Fibroblast of lung (primary cell): Measurements from ENCODE around the gene CHRD. TPM values are rescaled to one million over a fixed set of nuclear protein-coding genes. Genes with fewer than 3 reads are reported as not detected.

Experiments used
- DNase-seq, 2 donors: peaks; one replicate each; pipeline versions ENCODE4 v3.0.0 to v3.0.0-alpha.2; 2010; ENCODE audit warnings: low read depth in 2 of 2
- H2AFZ ChIP-seq: 2 replicates; pipeline ENCODE4 v1.5.1; 2012; ENCODE audit warnings: low read length, control low read depth, inconsistent platforms
- H3K27ac ChIP-seq: 2 replicates; pipeline ENCODE4 v1.5.1; 2011; ENCODE audit warnings: low read length, control low read depth; ENCODE audit not compliant: insufficient read depth
- H3K27me3 ChIP-seq: 2 replicates; pipeline ENCODE4 v1.5.1; 2011; ENCODE audit warnings: mild to moderate bottlenecking, low read length; ENCODE audit not compliant: control insufficient read depth, insufficient read depth
- H3K36me3 ChIP-seq: 2 replicates; pipeline ENCODE4 v1.5.1; 2011; ENCODE audit warnings: low read length; ENCODE audit not compliant: control insufficient read depth, insufficient read depth
- H3K4me1 ChIP-seq: 2 replicates; pipeline ENCODE4 v1.5.1; 2011; ENCODE audit warnings: low read length; ENCODE audit not compliant: control insufficient read depth, insufficient read depth; ENCODE audit errors: extremely low read depth
- H3K4me2 ChIP-seq: 2 replicates; pipeline ENCODE4 v1.5.1; 2011; ENCODE audit warnings: low read length, control low read depth; ENCODE audit not compliant: insufficient read depth; ENCODE audit errors: extremely low read depth
- H3K4me3 ChIP-seq, 4 experiments: fragments of 200-600 bp in 1 of 4; sonication (generic) in 1 of 4; replicated peaks in 1 of 4; 2 replicates each; pipeline ENCODE4 v1.5.1; 2011 to 2016; ENCODE audit warnings: low read length in 4 of 4, low read depth in 3 of 4, mild to moderate bottlenecking in 3 of 4, control low read depth in 2 of 4, inconsistent platforms in 1 of 4, mixed read lengths in 1 of 4; ENCODE audit not compliant: insufficient read depth in 1 of 4; ENCODE audit errors: control extremely low read depth in 1 of 4
- H3K79me2 ChIP-seq: 2 replicates; pipeline ENCODE4 v1.5.1; 2012; ENCODE audit warnings: mild to moderate bottlenecking, low read length, inconsistent platforms; ENCODE audit not compliant: control insufficient read depth, insufficient read depth
- H3K9ac ChIP-seq: 2 replicates; pipeline ENCODE4 v1.5.1; 2011; ENCODE audit warnings: mild to moderate bottlenecking, low read length, control low read depth; ENCODE audit not compliant: insufficient read depth
- H3K9me3 ChIP-seq: 2 replicates; pipeline ENCODE4 v1.5.1; 2012; ENCODE audit warnings: low read depth, low read length; ENCODE audit not compliant: control insufficient read depth, insufficient read depth
- H4K20me1 ChIP-seq: 2 replicates; pipeline ENCODE4 v1.5.1; 2011; ENCODE audit warnings: low read length; ENCODE audit not compliant: control insufficient read depth, insufficient read depth; ENCODE audit errors: extremely low read depth
- EZH2 ChIP-seq: IDR thresholded peaks from 2 replicates; pipeline ENCODE4 v1.5.1; 2012; ENCODE audit warnings: low read length, control low read depth, mild to moderate bottlenecking; ENCODE audit errors: missing control alignments
- polyA plus RNA-seq, 2 donors: library from polyadenylated mRNA; depleted of rRNA in 1 of 2; stranded (reverse) in 1 of 2; unstranded in 1 of 2; fragments of >200 nt; gene quantifications; 2 replicates each; pipeline ENCODE4 v1.2.1, GENCODE V29; 2011 to 2012; ENCODE audit warnings: missing spikeins in 1 of 2
- total RNA-seq: library from RNA; depleted of rRNA; stranded (reverse); fragments of >200 nt; gene quantifications from 2 replicates; pipeline ENCODE4 v1.2.1, GENCODE V29; 2014
- TF ChIP-seq, protein P1 (sequence below), 2 donors: IDR thresholded peaks in 1 of 2; conservative IDR thresholded peaks in 1 of 2; 1 replicate in 1 of 2; 2 replicates in 1 of 2; pipeline ENCODE4 v1.5.1; 2011 to 2012; ENCODE audit warnings: low read length in 2 of 2, control low read depth in 1 of 2, inconsistent platforms in 1 of 2, low read depth in 1 of 2, mild to moderate bottlenecking in 1 of 2

The CHRD gene
- total and polyA plus RNA-seq, 2 donors (not counting 1 experiment from before 2014, with no cell fraction given): 1.3 to 4.8 TPM

DNA sequence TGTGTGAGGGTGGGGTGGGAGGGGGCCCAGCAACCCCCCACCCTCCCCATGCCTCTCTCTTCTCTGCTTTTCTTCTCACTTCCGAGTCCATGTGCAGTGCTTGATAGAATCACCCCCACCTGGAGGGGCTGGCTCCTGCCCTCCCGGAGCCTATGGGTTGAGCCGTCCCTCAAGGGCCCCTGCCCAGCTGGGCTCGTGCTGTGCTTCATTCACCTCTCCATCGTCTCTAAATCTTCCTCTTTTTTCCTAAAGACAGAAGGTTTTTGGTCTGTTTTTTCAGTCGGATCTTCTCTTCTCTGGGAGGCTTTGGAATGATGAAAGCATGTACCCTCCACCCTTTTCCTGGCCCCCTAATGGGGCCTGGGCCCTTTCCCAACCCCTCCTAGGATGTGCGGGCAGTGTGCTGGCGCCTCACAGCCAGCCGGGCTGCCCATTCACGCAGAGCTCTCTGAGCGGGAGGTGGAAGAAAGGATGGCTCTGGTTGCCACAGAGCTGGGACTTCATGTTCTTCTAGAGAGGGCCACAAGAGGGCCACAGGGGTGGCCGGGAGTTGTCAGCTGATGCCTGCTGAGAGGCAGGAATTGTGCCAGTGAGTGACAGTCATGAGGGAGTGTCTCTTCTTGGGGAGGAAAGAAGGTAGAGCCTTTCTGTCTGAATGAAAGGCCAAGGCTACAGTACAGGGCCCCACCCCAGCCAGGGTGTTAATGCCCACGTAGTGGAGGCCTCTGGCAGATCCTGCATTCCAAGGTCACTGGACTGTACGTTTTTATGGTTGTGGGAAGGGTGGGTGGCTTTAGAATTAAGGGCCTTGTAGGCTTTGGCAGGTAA lies 34.3 kb upstream of the CHRD start:
- no peaks in the 10 kb centered on the region for H3K79me2 ChIP-seq
- no peak overlapping the region for H3K4me2 ChIP-seq
- H3K9me3 ChIP-seq: no peaks in the 10 kb centered on the region
- H3K36me3 ChIP-seq: peaks cover 2% of the 10 kb centered on the region
- H4K20me1 ChIP-seq: no peaks in the 10 kb centered on the region
- H2AFZ ChIP-seq: no peak overlapping the region
- no peak for TF ChIP-seq EZH2
- TF ChIP-seq, protein P1, sequence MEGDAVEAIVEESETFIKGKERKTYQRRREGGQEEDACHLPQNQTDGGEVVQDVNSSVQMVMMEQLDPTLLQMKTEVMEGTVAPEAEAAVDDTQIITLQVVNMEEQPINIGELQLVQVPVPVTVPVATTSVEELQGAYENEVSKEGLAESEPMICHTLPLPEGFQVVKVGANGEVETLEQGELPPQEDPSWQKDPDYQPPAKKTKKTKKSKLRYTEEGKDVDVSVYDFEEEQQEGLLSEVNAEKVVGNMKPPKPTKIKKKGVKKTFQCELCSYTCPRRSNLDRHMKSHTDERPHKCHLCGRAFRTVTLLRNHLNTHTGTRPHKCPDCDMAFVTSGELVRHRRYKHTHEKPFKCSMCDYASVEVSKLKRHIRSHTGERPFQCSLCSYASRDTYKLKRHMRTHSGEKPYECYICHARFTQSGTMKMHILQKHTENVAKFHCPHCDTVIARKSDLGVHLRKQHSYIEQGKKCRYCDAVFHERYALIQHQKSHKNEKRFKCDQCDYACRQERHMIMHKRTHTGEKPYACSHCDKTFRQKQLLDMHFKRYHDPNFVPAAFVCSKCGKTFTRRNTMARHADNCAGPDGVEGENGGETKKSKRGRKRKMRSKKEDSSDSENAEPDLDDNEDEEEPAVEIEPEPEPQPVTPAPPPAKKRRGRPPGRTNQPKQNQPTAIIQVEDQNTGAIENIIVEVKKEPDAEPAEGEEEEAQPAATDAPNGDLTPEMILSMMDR (conservative IDR thresholded peaks at IDR 0.05 in 1 of 2, IDR thresholded peaks at IDR 0.05 in 1 of 2; ENCODE audit: low read depth in 1 of 2, low read length in 2 of 2): peak; percentile 24 to 54
- peaks cover 3% of the 10 kb centered on the region for H3K4me1 ChIP-seq
- DNase-seq: peak; percentile 49 to 62
- H3K27ac ChIP-seq: no peak overlapping the region
- H3K27me3 ChIP-seq: no peaks in the 10 kb centered on the region
- no peak overlapping the region for H3K4me3 ChIP-seq
- no peak overlapping the region for H3K9ac ChIP-seq

DNA sequence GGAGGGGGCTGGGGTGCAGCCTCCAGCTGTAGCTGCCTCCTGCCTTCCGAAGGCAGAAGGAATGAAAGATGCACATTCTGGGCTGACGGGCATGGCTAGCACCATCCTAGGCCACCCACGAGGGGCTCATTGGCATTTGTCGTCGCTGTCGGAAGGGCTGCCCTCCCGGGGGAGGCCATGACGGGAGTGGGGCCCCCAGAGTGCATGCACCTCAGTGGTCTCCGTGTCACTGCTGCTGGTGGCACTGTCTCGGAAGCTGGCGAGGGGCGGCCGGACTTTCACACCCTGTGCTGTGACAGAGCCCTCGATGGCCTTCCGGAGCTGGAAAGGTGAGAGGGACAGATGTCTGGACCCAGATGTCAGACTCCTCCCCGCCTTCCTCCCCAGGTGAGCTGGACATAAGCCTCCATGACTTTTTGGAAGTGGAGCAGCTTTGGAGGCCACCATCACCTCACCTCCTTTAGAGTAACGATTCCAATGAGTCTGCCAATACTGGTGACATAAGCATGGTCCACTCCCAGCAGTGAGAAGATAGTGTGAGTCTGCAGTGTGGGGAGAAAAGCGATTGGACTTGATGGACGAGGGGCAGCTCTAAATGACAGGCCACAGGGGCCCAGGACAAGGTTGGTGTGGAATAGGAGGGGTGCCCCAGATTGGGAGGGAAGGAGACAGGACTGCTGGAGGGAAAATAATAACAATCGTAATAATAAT lies 33.2 kb upstream of the CHRD start:
- peaks cover 2% of the 10 kb centered on the region for H3K4me1 ChIP-seq
- H3K9ac ChIP-seq: no peak overlapping the region
- no peak for DNase-seq
- no peak overlapping the region for H3K27ac ChIP-seq
- no peaks in the 10 kb centered on the region for H3K9me3 ChIP-seq
- H2AFZ ChIP-seq: no peak overlapping the region
- no peaks in the 10 kb centered on the region for H4K20me1 ChIP-seq
- no peak overlapping the region for H3K4me2 ChIP-seq
- H3K27me3 ChIP-seq: no peaks in the 10 kb centered on the region
- no peaks in the 10 kb centered on the region for H3K79me2 ChIP-seq
- H3K36me3 ChIP-seq: peaks cover 4% of the 10 kb centered on the region
- H3K4me3 ChIP-seq: no peak overlapping the region
- TF ChIP-seq EZH2: no peak
- TF ChIP-seq, protein P1 (conservative IDR thresholded peaks at IDR 0.05 in 1 of 2, IDR thresholded peaks at IDR 0.05 in 1 of 2; ENCODE audit: low read depth in 1 of 2, low read length in 2 of 2): no peak

DNA sequence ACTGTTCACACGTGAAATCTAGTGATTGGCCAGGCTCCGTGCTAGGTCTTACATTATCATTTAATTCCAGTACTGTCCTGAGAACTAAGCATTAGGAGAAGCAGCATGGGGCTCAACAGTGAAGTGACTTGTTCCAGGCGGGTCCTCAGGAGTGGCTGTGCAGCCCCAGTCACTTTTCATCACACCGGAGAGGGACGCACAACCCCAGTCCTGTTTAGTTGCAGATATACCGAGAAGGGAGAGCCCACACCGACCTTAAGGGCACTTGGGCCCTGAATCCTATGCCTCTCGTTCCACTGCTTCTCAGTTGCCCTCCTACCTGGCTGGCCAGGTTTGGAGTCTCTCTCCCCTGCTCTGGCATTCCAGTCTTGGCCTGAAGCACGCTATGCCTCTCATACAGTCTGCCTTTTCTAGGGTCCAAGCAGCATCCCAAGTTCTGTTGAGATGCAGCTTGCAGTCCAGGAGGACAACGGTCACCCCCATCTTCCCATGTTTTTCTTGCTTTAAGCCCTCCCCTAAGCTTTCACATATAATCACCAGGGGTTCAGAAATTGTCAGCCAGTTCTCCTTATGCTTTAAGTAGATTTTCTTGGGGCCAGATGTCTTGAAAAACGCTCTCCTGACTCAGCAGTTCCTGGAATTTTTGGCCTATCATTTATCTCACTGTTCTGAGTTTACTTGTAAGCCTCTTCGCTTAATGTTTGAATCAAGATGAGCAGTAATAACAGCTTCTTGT lies 32.4 kb upstream of the CHRD start:
- H3K4me3 ChIP-seq: no peak overlapping the region
- peaks cover 6% of the 10 kb centered on the region for H3K36me3 ChIP-seq
- no peaks in the 10 kb centered on the region for H4K20me1 ChIP-seq
- H3K27me3 ChIP-seq: no peaks in the 10 kb centered on the region
- H3K4me1 ChIP-seq: peaks cover 2% of the 10 kb centered on the region
- H3K27ac ChIP-seq: no peak overlapping the region
- H3K9ac ChIP-seq: no peak overlapping the region
- no peaks in the 10 kb centered on the region for H3K9me3 ChIP-seq
- DNase-seq: peak; percentile 42 to 54
- TF ChIP-seq EZH2: no peak
- TF ChIP-seq, protein P1 (conservative IDR thresholded peaks at IDR 0.05 in 1 of 2, IDR thresholded peaks at IDR 0.05 in 1 of 2; ENCODE audit: low read depth in 1 of 2, low read length in 2 of 2): no peak
- H2AFZ ChIP-seq: no peak overlapping the region
- no peaks in the 10 kb centered on the region for H3K79me2 ChIP-seq
- no peak overlapping the region for H3K4me2 ChIP-seq
